Gastroesophageal sphincter (tissue), 4 donors: ENCODE results near the gene DOCK4. TPM values are rescaled to one million over a fixed set of nuclear protein-coding genes. Genes with fewer than 3 reads are reported as not detected.
A peak's percentile ranks its signal among the peaks of the same experiment; 100 is the strongest.

Experiments used
- ATAC-seq: fragments of 150-250 bp; one replicate; pipeline ENCODE4 v1.9.1; 2016; ENCODE audit warnings: mild to moderate bottlenecking, moderate library complexity
- H3K27ac ChIP-seq, 4 donors: fragments of 200-600 bp; sonication (generic) in 3 of 4; 1 replicate in 3 of 4; 2 replicates in 1 of 4; pipeline ENCODE4 v1.5.1; 2016 to 2019
- H3K27me3 ChIP-seq: fragments of 200-600 bp; sonication (generic); one replicate; pipeline ENCODE4 v1.5.1; 2019
- H3K36me3 ChIP-seq, 2 donors: fragments of 200-600 bp; sonication (generic); one replicate each; pipeline ENCODE4 v1.5.1; 2019; ENCODE audit warnings: control low read depth in 1 of 2
- H3K4me1 ChIP-seq, 3 donors: fragments of 200-600 bp; sonication (generic); 1 replicate in 2 of 3; 2 replicates in 1 of 3; pipeline ENCODE4 v1.5.1; 2016 to 2019; ENCODE audit warnings: control low read depth in 2 of 3
- H3K4me3 ChIP-seq, 2 donors: fragments of 200-600 bp; sonication (generic); one replicate each; pipeline ENCODE4 v1.5.1; 2019; ENCODE audit warnings: mild to moderate bottlenecking in 1 of 2, moderate library complexity in 1 of 2
- H3K9me3 ChIP-seq, 3 donors: fragments of 200-600 bp; sonication (generic); one replicate each; pipeline ENCODE4 v1.5.1; 2017 to 2019; ENCODE audit warnings: control low read depth in 2 of 3
- EP300 ChIP-seq: sonication (generic); formaldehyde crosslinking; IDR thresholded peaks from one replicate; pipeline ENCODE4 v1.6.1; 2017; ENCODE audit warnings: antibody characterized with exemption, mild to moderate bottlenecking
- POLR2A ChIP-seq, 2 donors: fragments of 450-650 bp; IDR thresholded peaks; one replicate each; pipeline ENCODE4 v1.6.1; 2017; ENCODE audit warnings: antibody characterized with exemption in 2 of 2, mild to moderate bottlenecking in 2 of 2, moderate library complexity in 1 of 2
- POLR2AphosphoS5 ChIP-seq: sonication (generic); formaldehyde crosslinking; IDR thresholded peaks from one replicate; pipeline ENCODE4 v1.6.1; 2017; ENCODE audit warnings: antibody characterized with exemption
- WGBS, 2 donors: methylation state at CpG; one replicate each; pipeline ENCODE4 v1.1.5; 2018; ENCODE audit warnings: low coverage in 1 of 2; 5-methylcytosine and 5-hydroxymethylcytosine counted together
- total RNA-seq, 4 donors: library from RNA; depleted of rRNA; stranded (reverse); fragments of >200 nt; gene quantifications; one replicate each; pipeline ENCODE4 v1.1.0, GENCODE V29; 2016
- TF ChIP-seq, protein P1 (sequence below), 4 experiments: fragments of 200-600 bp in 2 of 4; fragments of 450-650 bp in 2 of 4; sonication (generic) in 1 of 4; IDR thresholded peaks; one replicate each; pipeline ENCODE4 v1.5.1; 2017 to 2019; ENCODE audit warnings: antibody characterized with exemption in 4 of 4, mild to moderate bottlenecking in 2 of 4, moderate library complexity in 2 of 4

DOCK4 gene
- total RNA-seq, 4 donors from 2014 or later, result 14.0 to 34.1 (median 24.2) TPM

- Histone ChIP-seq H3K27ac (no peak overlapping the region), H3K4me3 (no peak overlapping the region), H3K36me3 (no peaks in the 10 kb centered on the region), H3K27me3 (no peaks in the 10 kb centered on the region), H3K4me1 (no peaks in the 10 kb centered on the region), H3K9me3 (no peaks in the 10 kb centered on the region)
- TF ChIP-seq POLR2AphosphoS5 (no peak), POLR2A (IDR thresholded peaks at IDR 0.05) (no peak), EP300 (no peak)
- TF ChIP-seq, protein P1, sequence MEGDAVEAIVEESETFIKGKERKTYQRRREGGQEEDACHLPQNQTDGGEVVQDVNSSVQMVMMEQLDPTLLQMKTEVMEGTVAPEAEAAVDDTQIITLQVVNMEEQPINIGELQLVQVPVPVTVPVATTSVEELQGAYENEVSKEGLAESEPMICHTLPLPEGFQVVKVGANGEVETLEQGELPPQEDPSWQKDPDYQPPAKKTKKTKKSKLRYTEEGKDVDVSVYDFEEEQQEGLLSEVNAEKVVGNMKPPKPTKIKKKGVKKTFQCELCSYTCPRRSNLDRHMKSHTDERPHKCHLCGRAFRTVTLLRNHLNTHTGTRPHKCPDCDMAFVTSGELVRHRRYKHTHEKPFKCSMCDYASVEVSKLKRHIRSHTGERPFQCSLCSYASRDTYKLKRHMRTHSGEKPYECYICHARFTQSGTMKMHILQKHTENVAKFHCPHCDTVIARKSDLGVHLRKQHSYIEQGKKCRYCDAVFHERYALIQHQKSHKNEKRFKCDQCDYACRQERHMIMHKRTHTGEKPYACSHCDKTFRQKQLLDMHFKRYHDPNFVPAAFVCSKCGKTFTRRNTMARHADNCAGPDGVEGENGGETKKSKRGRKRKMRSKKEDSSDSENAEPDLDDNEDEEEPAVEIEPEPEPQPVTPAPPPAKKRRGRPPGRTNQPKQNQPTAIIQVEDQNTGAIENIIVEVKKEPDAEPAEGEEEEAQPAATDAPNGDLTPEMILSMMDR (IDR thresholded peaks at IDR 0.05), result no peak
- ATAC-seq, result no peak
Measured at GRCh38 chr7:112122144-112122543, 84.1 kb downstream of the DOCK4 start.

DNA sequence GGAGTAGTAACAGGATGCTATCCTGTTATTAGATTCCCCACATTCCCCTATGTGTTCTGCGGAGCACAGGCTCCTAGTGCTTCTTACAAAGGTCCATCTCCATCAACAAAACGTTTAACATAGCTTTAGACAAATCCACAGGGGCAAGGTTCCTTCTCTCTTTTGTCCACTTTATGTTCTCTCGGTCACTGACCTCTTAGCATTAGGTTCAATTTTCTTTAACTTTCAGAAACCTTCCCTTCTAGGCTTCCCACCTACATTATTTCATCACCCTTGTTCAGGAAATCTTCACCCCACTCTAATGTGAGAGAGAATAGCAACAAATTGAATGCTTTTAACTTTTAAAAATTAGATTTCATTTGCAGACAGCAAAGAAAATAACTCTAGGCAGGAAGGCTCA lies 84.9 kb downstream of the DOCK4 start:
- H3K27me3 ChIP-seq, result no peaks in the 10 kb centered on the region
- WGBS, 2 donors, result 88 to 90% methylated on average over 2 to 3 of the region's 3 CpGs
- H3K36me3 ChIP-seq, result no peaks in the 10 kb centered on the region
- H3K4me1 ChIP-seq, result no peaks in the 10 kb centered on the region
- no peaks in the 10 kb centered on the region for H3K9me3 ChIP-seq
- H3K27ac ChIP-seq, result no peak overlapping the region
- TF ChIP-seq, protein P1 (IDR thresholded peaks at IDR 0.05), result no peak
- TF ChIP-seq POLR2AphosphoS5 (no peak), EP300 (no peak), POLR2A (IDR thresholded peaks at IDR 0.05) (no peak)
- no peak for ATAC-seq
- H3K4me3 ChIP-seq, result no peak overlapping the region

DNA sequence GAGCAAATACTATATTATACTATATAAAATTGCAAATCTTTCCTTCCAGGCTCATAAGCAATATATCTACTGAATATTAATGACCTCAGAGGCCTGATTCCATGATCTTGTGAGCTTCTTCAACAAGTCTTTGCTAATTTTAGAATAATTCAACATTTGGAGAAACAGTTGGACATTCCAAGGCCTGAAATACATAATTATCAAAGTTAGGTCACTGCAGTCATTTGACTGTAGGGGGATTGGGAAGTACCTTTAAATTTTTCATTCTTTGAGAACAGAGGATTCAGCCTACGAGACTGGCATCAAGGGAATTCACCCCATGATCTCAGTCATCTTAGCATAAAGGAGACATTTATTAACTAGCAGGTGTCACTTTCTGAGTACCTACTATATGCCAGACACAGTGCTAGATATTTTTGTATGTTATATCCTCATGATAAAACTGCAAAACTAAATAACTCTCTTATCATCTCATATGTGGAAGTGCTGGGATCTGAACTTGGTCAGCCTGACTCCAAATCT lies 85.4 kb downstream of the DOCK4 start:
- H3K27me3 ChIP-seq, result no peaks in the 10 kb centered on the region
- H3K4me1 ChIP-seq, result no peaks in the 10 kb centered on the region
- 86 to 92% methylated on average over 1 of the region's 1 CpG for WGBS, 2 donors
- no peak overlapping the region for H3K27ac ChIP-seq
- no peak overlapping the region for H3K4me3 ChIP-seq
- no peaks in the 10 kb centered on the region for H3K9me3 ChIP-seq
- no peaks in the 10 kb centered on the region for H3K36me3 ChIP-seq
- ATAC-seq, result no peak
- TF ChIP-seq POLR2A (IDR thresholded peaks at IDR 0.05) (no peak), EP300 (no peak), POLR2AphosphoS5 (no peak)
- TF ChIP-seq, protein P1 (IDR thresholded peaks at IDR 0.05), result no peak

GRCh38 chr7:112118581-112119566 lies 87.3 kb downstream of the DOCK4 start:
- H3K27me3 ChIP-seq, result no peaks in the 10 kb centered on the region
- H3K9me3 ChIP-seq, result no peaks in the 10 kb centered on the region
- ATAC-seq, result peak; percentile 40
- 70 to 72% methylated on average over 7 to 8 of the region's 9 CpGs for WGBS, 2 donors
- H3K4me3 ChIP-seq, result no peak overlapping the region
- no peaks in the 10 kb centered on the region for H3K36me3 ChIP-seq
- H3K4me1 ChIP-seq, result no peaks in the 10 kb centered on the region
- peak overlapping the region in 2 of 4 donors; percentile 2 to 15 for H3K27ac ChIP-seq
- TF ChIP-seq POLR2A (IDR thresholded peaks at IDR 0.05) (no peak), POLR2AphosphoS5 (no peak), EP300 (no peak)
- TF ChIP-seq, protein P1 (IDR thresholded peaks at IDR 0.05), result no peak
